ENCODE data around the gene MPO.

DNA sequence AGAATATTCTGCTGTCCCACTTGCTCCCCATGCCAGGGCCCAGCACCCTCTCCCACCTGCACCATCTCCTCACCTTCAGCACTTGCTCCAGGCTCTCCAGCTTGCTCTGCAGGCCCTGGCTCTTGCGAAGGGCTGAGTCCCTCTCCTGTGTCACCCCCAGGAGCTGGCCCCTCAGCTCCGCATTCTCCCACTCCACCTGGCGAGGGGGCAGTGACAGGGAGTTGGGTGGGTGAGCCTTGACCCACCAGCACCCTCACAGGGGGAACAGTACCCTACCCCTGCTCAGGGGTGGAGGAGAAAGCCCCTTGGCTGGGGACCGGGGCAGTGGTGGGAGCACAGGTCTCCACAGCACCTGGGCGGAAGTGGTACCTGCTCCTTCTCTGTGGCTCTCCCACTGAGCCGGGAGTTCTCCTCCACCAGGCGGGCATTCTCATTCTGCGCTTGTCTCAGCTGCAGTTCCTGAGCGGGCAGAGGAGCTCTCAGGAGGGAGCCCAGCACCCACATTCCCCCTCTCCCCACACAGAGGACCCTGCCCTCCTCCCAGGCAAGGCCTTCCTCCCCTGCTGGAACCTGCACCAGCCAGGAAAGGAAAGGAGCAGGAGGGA, 41.9 kb upstream of the MPO start:
- no peak for TF ChIP-seq CTCF (IDR thresholded peaks at IDR 0.05; ENCODE audit: low read depth, low read length, poor library complexity, severe bottlenecking)
- TF ChIP-seq EZH2phosphoT487 (IDR thresholded peaks at IDR 0.05; ENCODE audit: borderline replicate concordance, low read length), result no peak
